Progenitor cell of endocrine pancreas (in vitro differentiated cells): Measurements from ENCODE around the gene ACTN4. TPM values are rescaled to one million over a fixed set of nuclear protein-coding genes. Genes with fewer than 3 reads are reported as not detected.
A peak's percentile ranks its signal among the peaks of the same experiment; 100 is the strongest.

ENCODE experiments used
- DNase-seq: peaks from one replicate; pipeline ENCODE4 v3.0.0; 2021; ENCODE audit warnings: low spot score; ENCODE audit not compliant: unreplicated experiment
- H3K27ac Mint-ChIP-seq: 2 replicates; pipeline ENCODE4 v1.8.0; 2021; ENCODE audit warnings: mild to moderate bottlenecking, moderate library complexity, mixed read lengths
- H3K27me3 Mint-ChIP-seq: 2 replicates; pipeline ENCODE4 v1.8.0; 2021; ENCODE audit warnings: mixed read lengths
- H3K36me3 Mint-ChIP-seq: 2 replicates; pipeline ENCODE4 v1.8.0; 2022; ENCODE audit warnings: mixed read lengths; ENCODE audit not compliant: insufficient read depth
- H3K4me1 Mint-ChIP-seq: 2 replicates; pipeline ENCODE4 v1.8.0; 2021; ENCODE audit warnings: low read depth, mixed read lengths
- H3K4me3 Mint-ChIP-seq: 2 replicates; pipeline ENCODE4 v1.8.0; 2021; ENCODE audit warnings: low read depth, mild to moderate bottlenecking, moderate library complexity, mixed read lengths
- H3K9me3 Mint-ChIP-seq: 2 replicates; pipeline ENCODE4 v1.8.0; 2021; ENCODE audit warnings: low read depth, mixed read lengths
- total RNA-seq: library from RNA; stranded (reverse); gene quantifications from 2 replicates; pipeline ENCODE4 v1.2.1, GENCODE V29; 2021
- TF ChIP-seq, protein P1 (sequence below): fragments of 200-600 bp; sonication (generic); IDR thresholded peaks from one replicate; pipeline ENCODE4 v1.5.0; 2021; ENCODE audit warnings: antibody characterized with exemption, mild to moderate bottlenecking; ENCODE audit not compliant: unreplicated experiment

ACTN4 gene
- total RNA-seq, 1 donor from 2014 or later: 639 TPM

DNA sequence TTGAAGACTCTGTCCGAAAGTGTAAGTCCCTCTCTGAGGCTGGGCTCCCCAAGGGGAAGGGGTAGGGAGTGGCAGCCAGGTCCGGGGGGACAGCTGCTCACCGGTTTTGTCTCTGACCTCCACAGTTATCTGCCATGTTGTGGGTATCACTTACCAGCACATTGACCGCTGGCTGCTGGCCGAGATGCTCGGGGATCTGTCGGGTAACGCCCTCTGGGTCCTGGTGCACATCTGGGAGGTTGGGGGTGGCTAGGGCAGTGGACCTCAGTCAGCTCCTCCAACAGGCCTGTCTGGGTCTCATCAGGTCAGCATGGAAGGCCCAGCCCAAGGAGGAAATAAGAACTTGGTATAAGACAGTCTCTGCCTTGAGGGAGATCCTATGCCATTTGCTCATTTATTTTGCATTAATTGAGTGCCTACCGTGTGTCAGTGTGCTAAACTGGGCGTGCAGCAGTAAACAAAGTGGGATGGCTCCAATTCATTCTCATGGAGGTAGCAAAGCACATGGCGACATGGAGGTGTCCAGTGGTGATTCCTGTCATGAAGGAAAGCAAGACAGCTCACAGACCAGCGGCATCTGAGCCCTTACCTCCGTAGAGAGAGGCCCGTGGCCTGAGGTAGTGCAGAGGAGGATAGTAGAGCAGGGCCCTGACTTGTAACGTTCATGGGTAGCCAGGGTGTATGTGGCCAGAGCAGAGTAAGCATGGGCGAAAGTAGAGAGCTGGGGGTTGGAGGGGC lies 14.8 kb upstream of the ACTN4 start:
- H3K27ac Mint-ChIP-seq: peak overlapping the region; percentile 45
- DNase-seq: no peak
- H3K4me1 Mint-ChIP-seq: peaks cover 26% of the 10 kb centered on the region
- no peak overlapping the region for H3K4me3 Mint-ChIP-seq
- TF ChIP-seq, protein P1, sequence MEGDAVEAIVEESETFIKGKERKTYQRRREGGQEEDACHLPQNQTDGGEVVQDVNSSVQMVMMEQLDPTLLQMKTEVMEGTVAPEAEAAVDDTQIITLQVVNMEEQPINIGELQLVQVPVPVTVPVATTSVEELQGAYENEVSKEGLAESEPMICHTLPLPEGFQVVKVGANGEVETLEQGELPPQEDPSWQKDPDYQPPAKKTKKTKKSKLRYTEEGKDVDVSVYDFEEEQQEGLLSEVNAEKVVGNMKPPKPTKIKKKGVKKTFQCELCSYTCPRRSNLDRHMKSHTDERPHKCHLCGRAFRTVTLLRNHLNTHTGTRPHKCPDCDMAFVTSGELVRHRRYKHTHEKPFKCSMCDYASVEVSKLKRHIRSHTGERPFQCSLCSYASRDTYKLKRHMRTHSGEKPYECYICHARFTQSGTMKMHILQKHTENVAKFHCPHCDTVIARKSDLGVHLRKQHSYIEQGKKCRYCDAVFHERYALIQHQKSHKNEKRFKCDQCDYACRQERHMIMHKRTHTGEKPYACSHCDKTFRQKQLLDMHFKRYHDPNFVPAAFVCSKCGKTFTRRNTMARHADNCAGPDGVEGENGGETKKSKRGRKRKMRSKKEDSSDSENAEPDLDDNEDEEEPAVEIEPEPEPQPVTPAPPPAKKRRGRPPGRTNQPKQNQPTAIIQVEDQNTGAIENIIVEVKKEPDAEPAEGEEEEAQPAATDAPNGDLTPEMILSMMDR: no peak
- no peaks in the 10 kb centered on the region for H3K27me3 Mint-ChIP-seq
- no peaks in the 10 kb centered on the region for H3K9me3 Mint-ChIP-seq
- H3K36me3 Mint-ChIP-seq: peaks cover 20% of the 10 kb centered on the region

DNA sequence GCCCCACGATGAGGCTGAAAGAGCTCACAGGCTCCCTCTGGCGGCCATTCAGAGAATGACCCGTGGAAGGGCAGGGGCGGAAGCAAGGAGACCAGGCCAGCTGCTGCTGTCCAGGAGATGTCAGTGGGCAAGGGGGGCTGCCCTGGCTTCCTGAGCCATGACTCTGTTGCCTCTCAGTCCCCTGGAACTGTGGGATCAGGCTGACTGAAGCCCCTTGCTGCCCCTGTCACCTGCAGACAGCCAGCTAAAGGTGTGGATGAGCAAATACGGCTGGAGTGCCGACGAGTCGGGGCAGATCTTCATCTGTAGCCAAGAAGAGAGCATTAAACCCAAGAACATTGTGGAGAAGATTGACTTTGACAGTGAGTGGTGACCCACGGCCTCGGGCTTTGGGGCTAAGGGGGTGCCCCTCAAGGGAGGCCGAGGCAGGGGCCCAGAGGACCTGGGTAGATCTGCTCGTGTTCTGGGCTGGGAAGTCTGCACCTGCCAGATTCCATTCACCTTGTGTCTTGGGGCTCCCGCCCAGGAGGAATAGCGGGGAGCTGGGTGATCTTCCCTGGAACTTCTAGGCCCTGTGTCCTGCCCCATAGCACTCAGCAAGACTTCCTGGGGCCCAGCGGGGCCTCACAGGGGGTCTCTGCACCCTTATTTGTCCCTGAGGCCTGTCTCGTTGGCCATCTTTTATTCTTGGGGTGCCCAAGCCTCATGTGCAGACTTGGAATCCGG lies 12.5 kb upstream of the ACTN4 start:
- DNase-seq: peak; percentile 79
- Mint-ChIP-seq H3K4me3 (no peak overlapping the region), H3K27ac (peak overlapping the region; percentile 88), H3K4me1 (peaks cover 26% of the 10 kb centered on the region), H3K27me3 (no peaks in the 10 kb centered on the region), H3K36me3 (peaks cover 15% of the 10 kb centered on the region), H3K9me3 (no peaks in the 10 kb centered on the region)
- TF ChIP-seq, protein P1: peak; percentile 93

DNA sequence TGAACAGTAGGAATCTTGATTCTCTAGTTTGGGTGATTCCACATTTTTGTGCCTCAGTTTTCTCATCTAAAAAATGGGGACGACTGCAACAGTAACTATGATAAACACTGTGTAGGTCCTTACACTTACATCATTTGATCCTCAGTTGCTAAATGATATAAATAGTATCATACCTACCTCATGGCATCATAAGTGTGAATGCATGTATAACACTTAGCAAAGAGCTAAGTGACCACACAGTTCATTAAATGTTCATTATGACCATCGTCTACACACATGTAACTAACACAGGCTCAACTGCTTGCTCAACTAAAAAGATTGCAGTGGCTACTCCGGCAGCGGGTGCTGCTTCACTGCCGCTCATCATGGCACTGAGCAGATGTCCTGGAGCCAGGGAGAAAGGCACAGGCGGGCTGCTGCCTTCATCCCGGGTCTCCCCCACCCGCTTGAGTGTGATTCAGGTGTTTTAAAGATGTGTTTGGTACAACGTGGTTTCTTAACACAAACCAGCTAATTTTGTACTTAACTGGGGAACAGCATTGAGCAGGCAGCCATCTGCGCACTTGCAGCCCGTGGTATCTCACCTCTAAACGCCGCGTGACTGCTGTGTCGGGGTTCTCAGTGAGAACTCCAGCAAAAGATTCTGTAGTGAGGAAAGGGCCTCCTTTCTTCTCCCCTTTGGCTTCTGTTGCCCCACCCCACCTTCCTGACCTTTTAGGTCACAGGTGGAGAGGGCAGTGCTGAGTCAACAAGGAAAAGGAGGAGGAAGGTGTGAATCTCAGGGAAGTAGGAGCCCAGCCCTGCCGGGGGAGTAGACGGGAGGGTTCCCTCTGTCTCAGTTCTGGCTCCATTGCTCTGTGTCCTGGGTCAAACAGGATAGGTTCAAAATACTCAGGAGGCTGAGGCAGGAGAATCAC lies 11.7 kb upstream of the ACTN4 start:
- Mint-ChIP-seq H3K36me3 (peaks cover 15% of the 10 kb centered on the region), H3K9me3 (no peaks in the 10 kb centered on the region), H3K27me3 (no peaks in the 10 kb centered on the region), H3K4me1 (peaks cover 26% of the 10 kb centered on the region), H3K27ac (peak overlapping the region; percentile 70), H3K4me3 (no peak overlapping the region)
- no peak for DNase-seq
- TF ChIP-seq, protein P1: no peak

DNA sequence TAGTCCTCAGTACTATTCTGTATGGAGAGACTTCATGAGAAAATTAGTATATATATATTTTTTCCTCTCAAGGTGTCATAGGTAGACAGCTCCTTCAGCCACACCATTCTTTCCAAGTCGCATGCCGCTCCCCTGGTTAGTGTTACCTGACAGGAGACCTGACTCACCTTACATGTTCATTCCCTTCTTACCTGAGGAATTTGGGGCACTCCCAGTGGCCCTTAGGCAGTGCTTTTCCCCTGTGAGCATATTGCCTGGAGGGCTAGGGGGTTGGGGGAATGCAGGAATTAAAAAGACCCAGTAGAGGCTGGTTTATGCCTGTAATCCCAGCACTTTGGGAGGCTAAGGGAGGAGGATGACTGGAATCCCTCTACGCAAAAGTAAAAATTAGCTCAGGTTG lies 9.0 kb upstream of the ACTN4 start:
- peaks cover 15% of the 10 kb centered on the region for H3K4me1 Mint-ChIP-seq
- DNase-seq: no peak
- H3K9me3 Mint-ChIP-seq: no peaks in the 10 kb centered on the region
- TF ChIP-seq, protein P1: no peak
- H3K36me3 Mint-ChIP-seq: peaks cover 5% of the 10 kb centered on the region
- no peaks in the 10 kb centered on the region for H3K27me3 Mint-ChIP-seq
- H3K4me3 Mint-ChIP-seq: no peak overlapping the region
- H3K27ac Mint-ChIP-seq: no peak overlapping the region

DNA sequence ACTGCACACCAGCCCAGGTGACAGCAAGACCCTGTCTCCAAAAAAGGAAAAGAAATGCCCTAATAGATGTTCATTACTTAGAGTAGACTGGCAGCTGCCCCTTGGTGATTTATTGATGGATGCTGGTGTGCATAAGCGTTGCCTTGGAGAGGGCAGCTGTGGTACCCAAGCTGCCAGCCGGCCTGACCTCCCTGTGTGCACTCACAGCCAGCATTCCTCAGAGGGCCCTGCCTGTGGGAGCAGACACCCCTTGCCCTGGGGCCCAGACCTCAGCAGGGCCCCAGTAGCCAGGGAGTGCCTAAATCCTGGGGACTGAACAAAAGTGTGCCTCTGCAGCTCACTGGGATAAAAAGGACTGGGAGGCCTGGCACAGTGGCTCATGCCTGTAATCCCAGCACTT lies 7.8 kb upstream of the ACTN4 start:
- TF ChIP-seq, protein P1: no peak
- Mint-ChIP-seq H3K27me3 (no peaks in the 10 kb centered on the region), H3K4me1 (peaks cover 13% of the 10 kb centered on the region), H3K27ac (no peak overlapping the region), H3K9me3 (no peaks in the 10 kb centered on the region), H3K4me3 (no peak overlapping the region), H3K36me3 (peaks cover 3% of the 10 kb centered on the region)
- DNase-seq: no peak
